Uterus (tissue), 2 donors: Measurements from ENCODE around the gene LPO.

Experiments
- POLR2A ChIP-seq, 2 donors: fragments of 450-650 bp; IDR thresholded peaks; one replicate each; pipeline ENCODE4 v1.6.1; 2016; ENCODE audit warnings: antibody characterized with exemption in 2 of 2, mild to moderate bottlenecking in 1 of 2, moderate library complexity in 1 of 2
- TF ChIP-seq, protein P1 (sequence below), 4 experiments: fragments of 200-600 bp in 2 of 4; fragments of 450-650 bp in 2 of 4; sonication (generic) in 2 of 4; IDR thresholded peaks; one replicate each; pipeline ENCODE4 v1.5.1; 2016 to 2019; ENCODE audit warnings: antibody characterized with exemption in 4 of 4, mild to moderate bottlenecking in 2 of 4, moderate library complexity in 1 of 4

DNA sequence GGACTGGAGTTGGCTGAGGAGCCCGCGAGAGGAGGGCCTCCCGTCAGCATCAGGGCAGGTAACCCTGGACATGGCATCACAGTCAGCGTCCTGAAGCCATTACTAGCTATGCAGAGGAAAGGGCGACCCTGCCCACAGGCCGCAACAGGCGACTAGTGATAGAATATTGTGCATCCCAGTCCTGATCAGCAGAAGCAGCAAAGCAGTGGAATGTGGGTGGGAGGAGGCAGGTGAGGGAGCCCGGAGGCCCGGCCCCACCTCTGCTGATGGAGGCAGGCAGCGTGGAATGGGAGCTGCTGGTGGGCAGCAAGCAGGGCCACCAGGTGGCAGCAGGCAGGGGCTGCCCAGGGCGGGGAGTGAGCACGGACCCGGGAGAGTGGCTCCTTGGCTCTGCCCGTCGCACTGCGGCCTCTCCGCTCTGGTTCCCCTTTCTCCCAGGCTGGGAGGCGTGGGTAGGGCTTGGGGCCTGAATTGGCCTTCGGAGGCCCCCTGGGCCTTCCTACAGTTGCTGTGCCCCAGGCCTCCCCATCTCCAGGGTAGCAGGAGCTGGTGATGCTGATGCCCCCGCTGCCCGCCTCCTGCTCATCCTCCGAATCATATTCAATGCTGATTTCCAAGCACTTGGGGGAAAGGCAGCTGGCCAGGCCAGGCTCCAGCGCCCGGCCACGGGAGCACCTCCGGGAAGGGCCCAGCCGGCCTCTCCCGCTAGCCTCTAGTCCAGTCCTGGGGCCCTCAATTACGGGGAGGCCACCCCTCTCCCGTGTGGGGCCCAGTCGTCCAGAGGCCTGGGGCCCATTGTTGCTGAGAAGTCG lies 70.0 kb downstream of the LPO start:
- TF ChIP-seq, protein P1, sequence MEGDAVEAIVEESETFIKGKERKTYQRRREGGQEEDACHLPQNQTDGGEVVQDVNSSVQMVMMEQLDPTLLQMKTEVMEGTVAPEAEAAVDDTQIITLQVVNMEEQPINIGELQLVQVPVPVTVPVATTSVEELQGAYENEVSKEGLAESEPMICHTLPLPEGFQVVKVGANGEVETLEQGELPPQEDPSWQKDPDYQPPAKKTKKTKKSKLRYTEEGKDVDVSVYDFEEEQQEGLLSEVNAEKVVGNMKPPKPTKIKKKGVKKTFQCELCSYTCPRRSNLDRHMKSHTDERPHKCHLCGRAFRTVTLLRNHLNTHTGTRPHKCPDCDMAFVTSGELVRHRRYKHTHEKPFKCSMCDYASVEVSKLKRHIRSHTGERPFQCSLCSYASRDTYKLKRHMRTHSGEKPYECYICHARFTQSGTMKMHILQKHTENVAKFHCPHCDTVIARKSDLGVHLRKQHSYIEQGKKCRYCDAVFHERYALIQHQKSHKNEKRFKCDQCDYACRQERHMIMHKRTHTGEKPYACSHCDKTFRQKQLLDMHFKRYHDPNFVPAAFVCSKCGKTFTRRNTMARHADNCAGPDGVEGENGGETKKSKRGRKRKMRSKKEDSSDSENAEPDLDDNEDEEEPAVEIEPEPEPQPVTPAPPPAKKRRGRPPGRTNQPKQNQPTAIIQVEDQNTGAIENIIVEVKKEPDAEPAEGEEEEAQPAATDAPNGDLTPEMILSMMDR (IDR thresholded peaks at IDR 0.05) = no peak
- TF ChIP-seq POLR2A (IDR thresholded peaks at IDR 0.05) = no peak
